Measurements from ENCODE around the gene FAM13C.
A peak's percentile ranks its signal among the peaks of the same experiment; 100 is the strongest.

GRCh38 chr10:59240582-59241183 lies 121.7 kb downstream of the FAM13C start:
- TF ChIP-seq CTCF (conservative IDR thresholded peaks at IDR 0.05 in 1 of 2, IDR thresholded peaks at IDR 0.05 in 1 of 2; ENCODE audit: extremely low read depth in 1 of 2, insufficient read depth in 1 of 2, low read depth in 1 of 2, low read length in 2 of 2) (peak; percentile 39 to 56), EZH2 (IDR thresholded peaks at IDR 0.05; ENCODE audit: borderline replicate concordance, low read length) (no peak)
